Measurements from ENCODE around the gene ZNF358. TPM values are rescaled to one million over a fixed set of nuclear protein-coding genes. Genes with fewer than 3 reads are reported as not detected.

Gene ZNF358
- total and polyA plus RNA-seq, 10 of the 15 experiments (the other 5 are each of a cell fraction or from before 2014, with no cell fraction given): 0.09 to 6.3 (median 1.9) TPM; not detected in 1

- no peak for TF ChIP-seq BCLAF1 (IDR thresholded peaks at IDR 0.05)
- TF ChIP-seq MTA2 (IDR thresholded peaks at IDR 0.05; ENCODE audit: low read depth): no peak
- TF ChIP-seq NRF1 (conservative IDR thresholded peaks at IDR 0.05; ENCODE audit: low read depth, low read length): no peak
- no peak for TF ChIP-seq E4F1 (IDR thresholded peaks at IDR 0.05; ENCODE audit: borderline replicate concordance, partially characterized antibody)
Measured at GRCh38 chr19:7539827-7540425, 24.0 kb downstream of the ZNF358 start (continued).

- FAIRE-seq (no peak), ATAC-seq (no peak), DNase-seq (ENCODE audit: low read depth, low spot score) (no peak)
- TF ChIP-seq GABPA (IDR thresholded peaks at IDR 0.05; ENCODE audit: low read depth): no peak
- no peak for TF ChIP-seq RAD21 (IDR thresholded peaks at IDR 0.05; ENCODE audit: insufficient read depth, low read depth, low read length)
- TF ChIP-seq WRNIP1 (IDR thresholded peaks at IDR 0.05; ENCODE audit: borderline replicate concordance, low read depth, low read length): no peak
- TF ChIP-seq USF1 (IDR thresholded peaks at IDR 0.05; ENCODE audit: borderline replicate concordance, extremely low read length, insufficient read depth, low read depth, low read length): no peak
- TF ChIP-seq ZNF592 (IDR thresholded peaks at IDR 0.05): no peak
Measured at GRCh38 chr19:7540761-7541474, 25.0 kb downstream of the ZNF358 start.

More at GRCh38 chr19:7540761-7541474, 25.0 kb downstream of the ZNF358 start:
- H3K4me1 ChIP-seq (ENCODE audit: control insufficient read depth, insufficient read depth, low read length): peaks cover 6% of the 10 kb centered on the region
- POLR2A ChIA-PET: interaction anchor here (0.5 to 0.6 kb wide), 2 partner anchors 388 to 634 kb away, joined by 4 to 5 read pairs; no protein-coding TSS in a partner anchor
- RAD21 ChIA-PET (ENCODE audit: unreplicated experiment): no interaction called here
- no peaks in the 10 kb centered on the region for H3K9me3 ChIP-seq (replicated peaks; ENCODE audit: control insufficient read depth, insufficient read depth, low read length)
- H3K27ac ChIP-seq (ENCODE audit: control insufficient read depth, insufficient read depth): no peak overlapping the region
- no peak overlapping the region for H3K9ac ChIP-seq (ENCODE audit: control insufficient read depth, insufficient read depth, low read length)
- no peaks in the 10 kb centered on the region for H4K20me1 ChIP-seq (ENCODE audit: control insufficient read depth, insufficient read depth)
- H3K27me3 ChIP-seq (replicated peaks in 1 of 2; ENCODE audit: control insufficient read depth in 2 of 2, insufficient read depth in 2 of 2, low read length in 1 of 2): no peaks in the 10 kb centered on the region
- SMC1A ChIA-PET (ENCODE audit: uncharacterized antibody, unreplicated experiment): no interaction called here
- intact Hi-C loops (cut with micrococcal nuclease; ENCODE audit: unreplicated experiment): no loop called here
- H2AFZ ChIP-seq (ENCODE audit: control insufficient read depth, low read depth, low read length): no peak overlapping the region
- 93% methylated on average over 25 of the region's 39 CpGs for WGBS (ENCODE audit: insufficient coverage, insufficient replicate concordance, low lambda C conversion rate, missing lambda C conversion rate)
- peaks cover 0 to 9% of the 10 kb centered on the region in 2 experiments; a peak in 3 of 4 replicates for H3K36me3 ChIP-seq (ENCODE audit: control insufficient read depth in 2 of 2, insufficient read depth in 2 of 2, low read length in 1 of 2)
- CTCF ChIA-PET: no interaction called here
- peaks cover 6% of the 10 kb centered on the region for H3K79me2 ChIP-seq (ENCODE audit: control insufficient read depth, insufficient read depth, low read length)
- H3K4me2 ChIP-seq (ENCODE audit: control insufficient read depth, insufficient read depth): no peak overlapping the region
- no TSS peak for BruUV-seq (replicated peaks)
- in situ Hi-C loops (cut with MboI): no loop called here
- H3K4me3 ChIP-seq: no peak overlapping the region

All from GM12878 (cell line).